Ovary (tissue), 9 donors: ENCODE data around the gene NHSL2. TPM values are rescaled to one million over a fixed set of nuclear protein-coding genes. Genes with fewer than 3 reads are reported as not detected.
"Not testable (repeated sequence)": the region's sequence is repeated elsewhere in the genome, so short reads cannot be mapped to it uniquely, and the experiment has no call there.

Experiments
- DNase-seq, 5 donors: peaks; one replicate each; pipeline ENCODE4 v3.0.0-alpha.2; 2019 to 2020
- H3K27ac ChIP-seq, 2 donors: fragments of 200-600 bp; one replicate each; pipeline versions ENCODE4 v1.5.1 to v1.8.0; 2019 to 2022
- H3K27me3 ChIP-seq: fragments of 200-600 bp; one replicate; pipeline ENCODE4 v1.8.0; 2022
- H3K36me3 ChIP-seq: fragments of 200-600 bp; sonication (generic); one replicate; pipeline ENCODE4 v1.5.1; 2019
- H3K4me1 ChIP-seq: one replicate; pipeline ENCODE4 v1.8.1; 2013; ENCODE audit warnings: mild to moderate bottlenecking, moderate library complexity; ENCODE audit not compliant: insufficient read depth
- H3K4me3 ChIP-seq: fragments of 200-600 bp; sonication (generic); one replicate; pipeline ENCODE4 v1.5.1; 2017
- H3K9me3 ChIP-seq, 2 donors: fragments of 200-600 bp in 1 of 2; sonication (generic) in 1 of 2; one replicate each; pipeline versions ENCODE4 v1.5.1 to v1.8.1; 2013 to 2019; ENCODE audit warnings: mild to moderate bottlenecking in 1 of 2, moderate library complexity in 1 of 2
- CTCF ChIP-seq, 3 donors: fragments of 450-650 bp in 2 of 3; fragments of 200-600 bp in 1 of 3; IDR thresholded peaks; one replicate each; pipeline versions ENCODE4 v1.5.1 to v1.8.0; 2016 to 2022; ENCODE audit warnings: antibody characterized with exemption in 3 of 3, mild to moderate bottlenecking in 1 of 3
- EP300 ChIP-seq: sonication (generic); formaldehyde crosslinking; IDR thresholded peaks from one replicate; pipeline ENCODE4 v1.6.1; 2017; ENCODE audit warnings: antibody characterized with exemption
- POLR2A ChIP-seq: fragments of 450-650 bp; IDR thresholded peaks from one replicate; pipeline ENCODE4 v1.6.1; 2017; ENCODE audit warnings: antibody characterized with exemption, mild to moderate bottlenecking, moderate library complexity
- WGBS, 3 donors: extraction: QIAGEN DNeasy Blood & Tissue Kit in 1 of 3; methylation state at CpG; one replicate each; pipeline versions ENCODE4 v1.1.5 to v1.1.7; 2013 to 2017; 5-methylcytosine and 5-hydroxymethylcytosine counted together
- intact Hi-C, 4 donors: fragments of 100-400 bp; cut with DNase I; formaldehyde crosslinking; loops; one replicate each; pipeline versions ENCODE4 v1.11.0 to v1.15.1; 2022 to 2023
- polyA plus RNA-seq, 2 donors: library from polyadenylated mRNA; stranded (reverse); fragments of 200-250 nt in 1 of 2; fragments of 350-450 nt in 1 of 2; fragmentation: Illumina TruSeq in 1 of 2; extraction: RNeasy Lipid Tissue Mini Kit (QIAGEN cat#74804) in 1 of 2; gene quantifications; one replicate each; pipeline ENCODE4 v1.2.3, GENCODE V29; 2013 to 2014
- total RNA-seq, 7 donors: library from RNA; depleted of rRNA in 2 of 7; stranded (reverse); fragments of >200 nt in 2 of 7; fragmentation: NEBNext Ultra II Directional in 3 of 7; extraction: Animal tissue kit (Norgen Biotek cat#: 25700) in 3 of 7; gene quantifications; one replicate each; pipeline versions ENCODE4 v1.1.0 to v1.2.4, GENCODE V29; 2016 to 2023
- donor health status: DM: no; HTN: no; CAD: no; lungs with moderate emphysema.
- donor health status: DM: no; HTN: no; CAD: no.
- donor health status: Bipolar disorder and iron deficiency.
- donor health status: DM: yes; HTN: yes; CAD: no.
- donor health status: DM: no; HTN: no; CAD: no.
- donor health status: DM: yes; HTN: yes; CAD: no.

Gene NHSL2
- total and polyA plus RNA-seq, 9 donors = 1.2 to 9.2 (median 4.4) TPM

- H3K36me3 ChIP-seq = no peaks in the 10 kb centered on the region
- H3K27me3 ChIP-seq = no peaks in the 10 kb centered on the region
- 69 to 76% (median 75%) methylated on average over 19 of the region's 19 CpGs for WGBS, 3 donors
- no peaks in the 10 kb centered on the region for H3K9me3 ChIP-seq
- H3K27ac ChIP-seq = no peak overlapping the region
- no peak for DNase-seq
- intact Hi-C loops = no loop called here
- TF ChIP-seq EP300 (no peak), POLR2A (no peak), CTCF (IDR thresholded peaks at IDR 0.05) (no peak)
- no peak overlapping the region for H3K4me3 ChIP-seq
- H3K4me1 ChIP-seq = no peaks in the 10 kb centered on the region
Measured at GRCh38 chrX:72054779-72055489, 144.3 kb downstream of the NHSL2 start.

- no peak overlapping the region for H3K4me3 ChIP-seq
- TF ChIP-seq CTCF (IDR thresholded peaks at IDR 0.05) (no peak), POLR2A (no peak), EP300 (no peak)
- H3K36me3 ChIP-seq = no peaks in the 10 kb centered on the region
- H3K4me1 ChIP-seq = peaks cover 2% of the 10 kb centered on the region
- no peaks in the 10 kb centered on the region for H3K27me3 ChIP-seq
- DNase-seq = no peak
- WGBS, 3 donors = 21 to 24% (median 23%) methylated on average over 4 of the region's 4 CpGs
- intact Hi-C loops = no loop called here
- no peaks in the 10 kb centered on the region for H3K9me3 ChIP-seq
- H3K27ac ChIP-seq = peak overlapping the region in 1 of 2 donors; percentile 49
Measured at GRCh38 chrX:72057331-72057730, 146.7 kb downstream of the NHSL2 start.

- peak overlapping the region in 1 of 2 donors; percentile 49 for H3K27ac ChIP-seq
- no peak for TF ChIP-seq CTCF (IDR thresholded peaks at IDR 0.05)
- no peak for TF ChIP-seq EP300
- no peak overlapping the region for H3K4me3 ChIP-seq
- no peak for DNase-seq
- H3K4me1 ChIP-seq = peaks cover 7% of the 10 kb centered on the region
- H3K36me3 ChIP-seq = no peaks in the 10 kb centered on the region
- WGBS, 3 donors = 9 to 21% (median 14%) methylated on average over 1 of the region's 1 CpG
- no peaks in the 10 kb centered on the region for H3K9me3 ChIP-seq
- H3K27me3 ChIP-seq = no peaks in the 10 kb centered on the region
- intact Hi-C loops = no loop called here
Measured at GRCh38 chrX:72057849-72058248, 147.2 kb downstream of the NHSL2 start.

GRCh38 chrX:72058346-72058745 lies 147.7 kb downstream of the NHSL2 start:
- intact Hi-C loops, H3K4me1 ChIP-seq, H3K36me3 ChIP-seq, H3K4me3 ChIP-seq, H3K9me3 ChIP-seq, H3K27me3 ChIP-seq: not testable (repeated sequence)
- H3K27ac ChIP-seq = peak overlapping the region in 1 of 2 donors; percentile 49
- DNase-seq = peak in 1 of 5 donors; percentile 49
- WGBS, 3 donors = 60 to 65% (median 65%) methylated on average over 15 of the region's 15 CpGs

- DNase-seq = peak in 3 of 5 donors; percentile 30 to 58 (median 50)
- TF ChIP-seq EP300 (no peak), POLR2A (no peak), CTCF (IDR thresholded peaks at IDR 0.05) (no peak)
- Histone ChIP-seq H3K4me3 (no peak overlapping the region), H3K4me1 (peaks cover 7% of the 10 kb centered on the region), H3K27ac (no peak overlapping the region), H3K9me3 (no peaks in the 10 kb centered on the region), H3K36me3 (no peaks in the 10 kb centered on the region), H3K27me3 (no peaks in the 10 kb centered on the region)
- WGBS, 3 donors = 59 to 68% (median 63%) methylated on average over 8 of the region's 8 CpGs
- intact Hi-C loops = no loop called here
Measured at GRCh38 chrX:72060196-72060920, 149.7 kb downstream of the NHSL2 start.
